ENCODE data around the gene FLOT1.

DNA sequence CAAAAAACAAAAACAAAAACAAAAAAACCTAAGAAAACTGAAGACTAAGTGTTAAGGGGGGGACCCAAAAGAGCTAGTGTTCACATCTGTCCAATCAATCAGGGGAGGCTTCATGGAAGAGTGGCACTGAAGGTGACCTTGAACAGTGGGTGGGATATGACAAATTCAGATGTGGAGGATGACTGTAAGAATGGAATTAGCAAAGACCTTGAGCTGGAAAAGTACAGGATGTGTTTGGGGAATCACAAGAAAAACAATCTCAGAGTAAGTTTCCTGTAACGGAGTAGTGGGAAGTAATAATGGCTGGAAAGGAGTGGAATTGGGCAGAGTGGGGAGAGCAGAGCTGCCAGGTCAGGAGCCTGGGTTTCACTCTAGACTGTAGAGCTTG is 4.8 kb upstream of the FLOT1 start:
- TF ChIP-seq POLR2A (IDR thresholded peaks at IDR 0.05; ENCODE audit: low read depth, low read length), result no peak
- no peak for TF ChIP-seq TAF1 (IDR thresholded peaks at IDR 0.05; ENCODE audit: borderline replicate concordance, low read depth, low read length)
